22Rv1 (cell line): ENCODE results near the gene TNS3.

ENCODE experiments used
- H3K27ac ChIP-seq: fragments of 450-650 bp; 2 replicates; pipeline ENCODE4 v1.5.1; 2017
- CTCF ChIP-seq: fragments of 450-650 bp; IDR thresholded peaks from 2 replicates; pipeline ENCODE4 v1.5.1; 2017; ENCODE audit warnings: mild to moderate bottlenecking
- ZFX ChIP-seq: fragments of 450-650 bp; IDR thresholded peaks from 2 replicates; pipeline ENCODE4 v1.6.1; 2017; ENCODE audit warnings: antibody characterized with exemption, borderline replicate concordance

The TNS3 gene

GRCh38 chr7:47311891-47312290, 270.0 kb downstream of the TNS3 start:
- TF ChIP-seq CTCF (no peak), ZFX (no peak)
- no peak overlapping the region for H3K27ac ChIP-seq

DNA sequence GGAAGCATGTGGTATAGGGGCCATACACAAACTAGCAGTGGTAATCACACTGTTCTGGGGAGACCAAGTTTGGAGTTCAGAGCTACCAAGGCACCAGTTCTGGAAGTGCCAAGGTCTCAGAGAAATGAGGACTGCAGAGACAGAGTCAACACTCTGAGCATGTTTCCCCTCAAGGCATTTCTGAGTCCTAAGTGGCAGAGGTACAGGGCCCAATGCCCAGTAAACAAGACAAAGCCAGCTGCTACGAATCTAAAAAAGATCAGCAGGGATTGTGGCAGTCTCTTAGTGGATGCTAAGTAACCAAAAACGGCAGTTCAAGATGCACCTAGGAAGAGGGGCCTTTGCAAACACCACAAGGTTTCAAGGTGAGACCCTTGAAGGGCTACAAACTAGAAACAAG, 271.9 kb downstream of the TNS3 start:
- H3K27ac ChIP-seq, result no peak overlapping the region
- TF ChIP-seq CTCF, result no peak
- no peak for TF ChIP-seq ZFX

DNA sequence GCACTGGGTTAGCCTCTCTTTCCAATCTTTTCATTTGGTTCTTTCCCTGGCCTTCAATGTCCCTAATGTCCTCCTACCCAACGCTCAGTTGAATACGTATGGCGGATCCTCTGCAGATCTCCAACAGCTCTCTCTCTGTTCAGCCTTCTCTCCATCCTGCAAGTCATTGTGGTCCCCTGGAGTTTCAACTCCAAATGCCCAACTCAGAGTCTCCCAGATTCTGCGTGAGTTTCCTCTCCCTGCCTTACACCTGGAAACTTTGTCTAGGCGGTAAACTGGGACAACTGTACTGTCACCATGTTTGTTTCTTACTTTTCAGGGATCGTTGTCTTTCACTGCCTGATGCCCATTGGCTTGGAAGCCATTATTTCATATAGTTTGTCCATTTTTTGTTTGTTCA, 273.1 kb downstream of the TNS3 start:
- H3K27ac ChIP-seq, result no peak overlapping the region
- TF ChIP-seq ZFX, result no peak
- no peak for TF ChIP-seq CTCF

- H3K27ac ChIP-seq, result no peak overlapping the region
- TF ChIP-seq CTCF (no peak), ZFX (no peak)
These were observed 274.6 kb downstream of the TNS3 start for GRCh38 chr7:47307311-47307710.

DNA sequence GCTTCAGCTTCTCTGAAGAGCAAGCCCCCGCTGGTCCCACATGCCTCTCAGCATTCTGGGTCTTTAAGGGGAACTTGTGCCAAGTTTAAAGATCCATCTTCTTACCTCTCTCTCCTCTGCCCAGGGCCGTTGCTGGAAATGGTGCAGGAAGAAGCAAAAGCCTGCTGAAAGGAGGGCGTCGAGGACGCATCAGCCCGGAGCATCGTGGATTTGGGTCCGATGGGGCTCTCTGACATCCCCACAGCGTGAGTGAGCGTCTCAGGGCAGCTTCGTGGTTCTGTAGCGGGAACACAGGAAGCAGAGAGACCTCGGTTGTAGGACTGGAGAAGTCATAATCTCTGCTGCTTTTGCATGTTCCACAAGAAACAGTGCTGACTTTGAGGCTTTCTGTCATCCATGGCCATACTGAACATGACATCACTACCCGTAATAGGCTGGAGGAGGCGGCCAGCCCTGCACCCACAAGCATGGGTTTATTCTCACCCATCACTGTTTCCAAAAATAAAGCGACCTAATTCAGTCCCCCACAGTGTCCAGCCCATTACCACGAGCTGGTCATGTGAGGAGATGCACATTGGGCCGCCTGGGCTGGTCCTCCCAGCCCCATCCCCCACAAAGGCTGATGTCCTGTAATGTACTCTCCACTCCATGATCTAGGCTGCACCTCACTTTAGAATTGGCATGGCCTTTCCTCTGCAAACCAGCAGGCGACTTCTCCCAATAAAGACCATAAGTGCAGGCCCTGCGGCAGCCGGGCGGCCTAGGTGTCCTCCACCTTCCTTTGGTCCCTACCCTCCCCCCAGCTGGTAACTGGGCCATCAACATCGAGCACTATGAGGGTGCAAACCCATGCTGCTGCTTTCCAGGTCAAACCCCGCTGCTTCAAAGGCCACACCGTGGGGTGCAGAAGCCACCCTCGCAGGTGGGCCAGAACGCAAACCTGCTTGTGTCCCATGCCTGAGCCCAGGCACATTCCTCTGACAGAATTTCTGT, 276.9 kb downstream of the TNS3 start:
- no peak overlapping the region for H3K27ac ChIP-seq
- TF ChIP-seq ZFX (no peak), CTCF (no peak)

GRCh38 chr7:47303695-47304453, 278.0 kb downstream of the TNS3 start:
- TF ChIP-seq CTCF, result no peak
- no peak for TF ChIP-seq ZFX

More at GRCh38 chr7:47303695-47304453, 278.0 kb downstream of the TNS3 start:
- H3K27ac ChIP-seq, result no peak overlapping the region
